Stimulated activated CD8-positive, alpha-beta memory T cell treated with anti-CD3 and anti-CD28 coated beads, Interleukin-7, amount 100 ng/mL, for 48 hours (primary cell): ENCODE data around the gene ADCY7.
"Not testable (repeated sequence)": the region's sequence is repeated elsewhere in the genome, so short reads cannot be mapped to it uniquely, and the experiment has no call there.

Experiments
- DNase-seq, 2 donors: peaks; one replicate each; pipeline ENCODE4 v3.0.0-alpha.2; 2020; ENCODE audit warnings: low read depth in 1 of 2; ENCODE audit errors: extremely low read depth in 1 of 2

ADCY7 gene

DNA sequence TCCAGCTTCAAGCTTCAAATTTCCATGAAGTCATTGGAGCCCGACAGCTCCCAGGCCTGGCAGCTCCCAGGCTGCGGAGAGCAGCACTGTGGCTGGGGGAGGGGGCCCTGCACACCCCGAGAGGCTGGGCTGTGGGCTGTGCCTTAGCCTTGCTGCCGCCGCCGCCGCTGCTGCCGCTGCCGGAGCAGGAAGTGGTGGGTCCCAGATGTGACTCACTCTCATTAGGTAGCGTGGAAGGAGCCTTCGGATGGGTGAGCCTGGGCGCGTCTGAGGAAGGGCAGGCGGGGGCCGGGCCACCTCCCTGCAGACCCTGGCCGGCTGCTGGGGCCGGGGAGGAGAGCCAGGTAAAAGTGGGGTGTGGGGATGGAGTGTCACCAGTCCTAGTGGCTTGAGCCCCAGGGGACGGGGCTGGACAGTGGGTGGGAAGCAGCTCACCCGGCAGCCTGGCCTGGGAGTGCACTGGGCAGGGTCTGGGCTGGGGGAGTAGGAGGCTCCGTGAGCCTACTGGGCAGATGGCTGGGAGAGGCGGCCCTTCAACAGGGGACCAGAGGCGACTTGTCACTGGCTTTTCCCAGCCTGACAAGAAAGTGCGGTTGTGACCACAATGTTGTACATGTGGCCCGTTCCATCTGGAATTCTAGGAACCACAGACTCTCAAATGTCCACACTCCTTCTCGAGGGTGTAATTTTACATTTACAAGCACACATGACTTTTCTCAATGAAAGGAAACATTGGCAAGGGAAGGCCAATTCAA lies at the start of gene ADCY7:
TSS of gene ADCY7 (plus strand) at position 215 of the 755 bp plus-strand sequence. CDS start 21,629 bp downstream, outside the sequence.
- DNase-seq: peak; percentile 71 to 82

DNA sequence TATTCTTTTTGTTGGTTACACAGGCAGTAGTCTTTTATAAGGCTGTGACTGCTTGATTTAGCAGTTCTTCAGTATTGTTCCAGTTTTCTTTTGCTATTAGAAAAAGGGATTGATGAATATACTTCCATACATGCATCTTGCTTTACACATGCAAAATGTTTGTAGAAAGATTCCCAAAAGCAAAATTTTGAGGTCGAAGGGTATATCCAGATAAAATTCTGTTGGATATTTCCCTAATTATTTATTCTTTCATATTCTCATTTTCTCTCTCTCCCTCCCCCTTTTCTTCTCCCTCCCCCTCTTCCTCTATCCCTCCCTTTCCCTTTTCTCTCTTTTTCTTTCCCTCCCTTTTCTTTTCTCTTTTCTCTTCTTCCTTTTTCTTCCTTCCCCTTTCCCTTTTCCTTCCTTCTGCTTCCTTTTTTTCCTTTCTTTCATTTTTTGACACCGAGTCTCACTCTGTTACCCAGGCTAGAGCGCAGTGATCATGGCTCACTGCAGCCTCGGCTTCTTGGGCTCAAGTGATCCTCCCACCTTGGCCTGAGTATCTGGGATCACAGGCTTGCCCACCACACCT lies 46.9 kb upstream of the ADCY7 start:
- no peak for DNase-seq

DNA sequence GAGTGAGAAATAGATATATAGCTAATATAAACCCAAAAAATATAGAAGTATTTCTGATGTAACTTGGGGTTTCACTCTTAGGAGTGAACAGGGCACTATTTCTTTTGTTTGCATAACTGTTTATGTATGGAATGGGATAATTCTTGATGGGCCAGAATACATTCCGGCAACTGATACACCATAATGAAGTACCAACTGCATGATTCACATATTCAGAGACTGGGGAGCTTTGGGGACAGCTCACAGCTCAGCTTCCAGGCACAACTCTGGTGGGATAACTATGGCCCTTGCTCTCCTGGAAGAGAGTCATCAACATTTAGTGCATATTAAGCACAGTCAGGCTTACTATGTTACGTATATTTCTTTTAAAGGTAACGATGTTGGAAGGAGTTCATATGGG lies 42.1 kb upstream of the ADCY7 start:
- no peak for DNase-seq

DNA sequence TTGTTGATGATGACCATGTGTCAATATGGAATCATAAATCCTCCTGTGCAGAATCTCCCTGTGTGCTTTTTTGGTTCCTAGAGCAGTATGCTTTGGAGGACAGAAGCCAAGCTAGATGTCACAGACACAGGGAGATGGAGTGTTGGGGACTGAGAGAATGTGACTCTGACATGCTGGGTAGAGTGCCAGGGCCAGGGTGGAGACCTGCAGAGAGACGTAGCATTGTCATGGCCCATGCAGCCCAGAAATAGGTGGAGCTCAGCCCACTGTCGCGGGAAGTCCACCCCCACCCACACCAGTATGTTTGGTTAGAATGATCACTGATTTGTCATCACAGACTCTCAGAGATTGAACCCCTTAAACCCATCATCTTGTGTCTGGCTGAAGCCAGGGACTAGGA lies 39.2 kb upstream of the ADCY7 start:
- DNase-seq: no peak

DNA sequence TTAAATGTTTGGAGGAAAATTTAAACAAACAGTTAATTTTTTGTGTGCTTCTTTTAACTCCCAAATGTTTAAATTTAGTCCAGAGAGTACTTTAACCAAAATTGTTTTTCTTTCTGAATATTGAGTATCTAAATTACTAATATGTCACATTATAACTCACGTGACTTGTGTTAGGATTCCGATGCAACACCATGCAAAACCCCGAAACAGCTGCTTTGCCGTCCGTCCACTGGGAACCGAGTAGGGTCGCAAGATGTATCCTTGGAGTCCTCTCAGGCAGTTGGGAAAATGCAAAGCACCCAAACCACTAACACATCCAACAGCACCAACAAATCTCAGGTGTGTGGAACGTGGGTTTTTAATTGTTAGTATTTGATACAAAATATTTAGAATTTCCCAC lies 38.7 kb upstream of the ADCY7 start:
- DNase-seq: no peak

DNA sequence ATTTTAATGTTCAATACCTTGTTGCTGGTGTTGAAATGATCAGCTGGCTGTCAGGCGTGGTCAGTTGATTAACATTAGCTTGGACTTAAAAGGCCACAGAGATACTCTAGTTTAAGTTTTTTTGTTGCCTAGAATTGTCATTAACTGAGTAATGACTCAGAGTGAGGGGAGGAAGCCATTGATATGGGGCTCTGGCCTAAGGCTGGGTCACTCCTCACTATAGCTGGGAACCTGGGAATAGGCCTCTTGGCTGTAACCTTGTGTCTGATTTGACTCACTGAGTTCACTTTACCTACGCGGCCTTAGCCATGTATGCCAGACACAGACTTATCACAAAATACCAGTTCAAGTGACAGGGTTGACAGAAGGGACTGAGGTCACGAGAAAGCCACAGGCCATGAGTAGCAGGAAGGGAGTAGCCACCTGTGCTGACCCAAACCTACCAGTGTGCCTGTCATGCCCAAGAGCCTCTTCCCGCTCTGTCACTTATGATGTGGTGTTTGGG lies 37.9 kb upstream of the ADCY7 start:
- DNase-seq: peak in 1 of 2 donors; percentile 32

DNA sequence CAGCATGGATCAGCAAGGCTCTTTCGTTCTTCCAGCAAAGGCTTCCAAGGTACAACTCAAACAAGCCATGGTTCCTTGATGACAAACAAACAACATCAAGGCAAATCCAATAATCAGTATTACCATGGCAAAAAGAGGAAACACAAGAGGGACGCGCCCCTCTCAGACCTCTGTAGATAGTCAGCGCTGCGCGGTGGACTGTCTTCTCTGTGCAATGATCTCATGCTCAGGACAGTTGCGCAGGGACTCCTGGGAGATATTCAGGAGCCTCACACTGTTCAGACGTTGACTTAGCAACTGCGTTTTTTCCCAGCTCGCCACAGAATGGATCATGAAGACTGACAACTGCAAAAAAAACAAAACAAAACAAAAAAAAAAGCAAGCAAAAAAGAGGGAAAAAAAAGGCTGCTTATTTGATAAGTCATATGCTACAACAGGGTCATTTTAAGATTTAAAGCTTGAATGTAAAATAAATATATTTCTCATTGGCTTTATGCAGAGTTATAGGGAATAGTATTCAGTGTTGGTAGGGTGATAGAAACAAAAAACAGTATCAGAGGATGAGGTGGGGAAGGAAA lies 37.1 kb upstream of the ADCY7 start:
- DNase-seq: no peak

DNA sequence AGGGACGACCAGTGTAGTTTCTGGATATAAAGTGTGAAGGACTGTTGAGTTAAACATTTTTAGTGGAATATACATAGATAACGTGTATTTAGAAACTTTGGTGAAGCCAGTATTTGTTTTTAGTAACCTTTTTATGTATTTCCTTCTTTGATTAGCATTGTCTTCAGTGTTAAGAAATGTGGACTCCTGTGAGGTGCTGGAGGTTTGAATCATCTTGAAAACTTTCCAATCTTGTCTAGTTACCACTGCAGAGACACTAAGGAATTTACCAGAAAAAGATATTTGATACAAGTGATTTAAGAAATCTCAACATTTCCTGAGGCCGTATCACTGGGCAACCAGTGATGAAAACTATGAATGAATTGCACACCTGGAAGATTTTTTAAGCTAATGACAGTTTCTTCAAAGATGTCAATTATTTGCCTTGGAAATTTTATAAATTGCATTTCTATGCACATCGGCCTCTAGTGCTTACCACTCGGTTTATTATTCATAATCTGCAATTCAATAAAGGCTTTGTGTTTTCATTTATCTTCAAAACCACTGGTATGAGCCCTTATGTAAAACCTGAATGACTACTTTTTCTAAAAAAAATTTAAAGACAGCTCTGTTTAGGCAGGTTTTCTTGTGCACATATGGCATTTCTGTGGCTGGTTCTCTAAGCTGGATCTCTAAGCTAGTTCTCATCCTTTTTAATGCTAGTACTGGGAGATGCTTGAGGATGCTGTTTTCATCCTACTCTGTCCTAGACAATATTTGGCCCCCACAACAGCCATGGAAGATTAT lies 31.4 kb upstream of the ADCY7 start:
- DNase-seq: no peak

DNA sequence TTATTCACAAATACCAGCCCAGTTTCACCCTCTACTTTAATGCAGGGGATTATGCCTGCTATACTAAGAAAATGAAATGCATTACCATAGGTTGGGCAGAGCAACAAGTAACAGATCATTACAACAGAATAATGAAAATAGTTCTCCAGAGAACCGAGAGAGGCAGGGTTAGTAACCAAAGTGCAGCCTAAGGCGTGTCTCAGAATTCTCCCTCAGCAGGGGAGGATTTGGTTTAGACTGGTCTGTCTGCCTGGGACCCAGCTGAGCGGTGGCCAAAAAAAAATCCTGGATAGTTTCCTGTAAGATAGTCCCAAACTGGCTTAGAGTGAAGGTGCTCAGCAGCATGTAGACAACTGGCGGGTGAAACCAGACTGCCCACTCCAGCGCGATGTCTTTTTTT lies 30.8 kb upstream of the ADCY7 start:
- no peak for DNase-seq

DNA sequence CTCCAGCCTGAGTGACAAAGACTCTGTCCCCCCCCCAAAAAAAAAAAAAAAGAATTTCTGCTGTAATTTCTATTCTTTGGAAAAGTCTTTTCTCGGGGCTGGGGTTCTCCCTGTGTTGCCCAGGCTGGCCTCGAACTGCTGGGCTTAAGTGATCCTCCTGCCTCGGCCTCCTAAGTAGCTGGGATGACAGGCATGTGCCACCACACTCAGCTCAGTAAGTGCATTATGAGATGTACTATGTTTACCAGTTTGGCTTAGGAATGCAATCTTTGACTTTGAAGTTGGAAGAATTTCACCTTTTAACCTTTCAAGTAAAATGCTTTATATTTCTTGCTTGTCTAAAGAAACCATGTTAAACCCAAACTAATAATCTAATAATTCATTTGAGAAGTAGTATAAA lies 28.0 kb upstream of the ADCY7 start:
- no peak for DNase-seq

DNA sequence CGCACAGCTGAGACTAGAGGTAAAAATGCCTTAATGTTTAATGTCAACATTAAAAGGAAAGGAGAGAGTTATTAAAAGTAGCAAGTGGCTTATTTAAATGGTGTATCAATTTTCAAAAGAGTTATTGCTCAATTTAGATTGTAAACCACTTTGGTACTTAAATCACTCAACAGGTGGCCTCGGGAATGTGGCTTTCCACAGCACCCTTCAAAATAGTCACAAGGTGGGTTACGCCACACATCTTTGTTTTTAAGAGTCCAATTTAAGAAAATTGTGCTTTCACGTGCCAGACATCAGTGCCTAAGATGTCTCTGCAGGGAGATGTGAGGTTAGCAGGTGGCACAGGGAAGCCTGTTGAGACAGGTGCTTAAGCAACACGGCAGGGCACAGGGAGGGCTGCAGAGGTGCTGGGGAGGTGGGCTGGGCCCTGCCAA lies 27.5 kb upstream of the ADCY7 start:
- no peak for DNase-seq

DNA sequence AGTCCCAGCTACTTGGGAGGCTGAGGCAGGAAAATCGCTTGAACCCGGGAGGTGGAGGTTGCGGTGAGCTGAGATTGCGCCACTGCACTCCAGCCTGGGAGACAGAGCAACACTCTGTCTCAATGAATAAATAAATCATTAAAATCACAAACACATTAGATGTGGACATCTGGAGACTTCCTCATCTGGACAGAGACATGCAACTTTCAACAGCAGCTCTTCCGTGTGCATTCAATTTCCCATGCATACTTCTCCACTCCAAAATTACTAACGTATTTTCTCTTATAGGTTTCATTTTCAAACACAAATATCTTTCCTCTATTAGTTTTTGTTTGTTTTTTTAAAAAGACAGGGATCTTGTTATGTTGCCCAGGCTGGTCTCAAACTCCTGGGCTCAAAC lies 23.3 kb upstream of the ADCY7 start:
- not testable (repeated sequence) for DNase-seq

DNA sequence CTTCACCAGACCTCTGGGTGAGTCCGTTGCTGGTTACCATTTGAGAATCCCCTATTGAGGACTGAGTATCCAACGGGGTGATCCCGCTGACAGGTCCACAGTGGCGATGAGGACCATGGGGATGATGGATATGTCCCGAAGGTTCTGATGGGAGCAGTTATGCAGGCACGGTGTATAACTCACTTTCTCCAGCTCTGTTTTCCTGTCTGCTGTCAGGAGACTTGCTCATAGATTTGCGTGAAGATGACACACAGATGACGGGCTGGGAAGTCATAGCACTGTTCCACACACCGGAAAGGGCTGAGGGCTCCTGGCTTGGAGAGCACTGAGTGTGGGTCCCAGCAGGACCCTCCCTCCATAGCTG lies 22.2 kb upstream of the ADCY7 start:
- DNase-seq: no peak

DNA sequence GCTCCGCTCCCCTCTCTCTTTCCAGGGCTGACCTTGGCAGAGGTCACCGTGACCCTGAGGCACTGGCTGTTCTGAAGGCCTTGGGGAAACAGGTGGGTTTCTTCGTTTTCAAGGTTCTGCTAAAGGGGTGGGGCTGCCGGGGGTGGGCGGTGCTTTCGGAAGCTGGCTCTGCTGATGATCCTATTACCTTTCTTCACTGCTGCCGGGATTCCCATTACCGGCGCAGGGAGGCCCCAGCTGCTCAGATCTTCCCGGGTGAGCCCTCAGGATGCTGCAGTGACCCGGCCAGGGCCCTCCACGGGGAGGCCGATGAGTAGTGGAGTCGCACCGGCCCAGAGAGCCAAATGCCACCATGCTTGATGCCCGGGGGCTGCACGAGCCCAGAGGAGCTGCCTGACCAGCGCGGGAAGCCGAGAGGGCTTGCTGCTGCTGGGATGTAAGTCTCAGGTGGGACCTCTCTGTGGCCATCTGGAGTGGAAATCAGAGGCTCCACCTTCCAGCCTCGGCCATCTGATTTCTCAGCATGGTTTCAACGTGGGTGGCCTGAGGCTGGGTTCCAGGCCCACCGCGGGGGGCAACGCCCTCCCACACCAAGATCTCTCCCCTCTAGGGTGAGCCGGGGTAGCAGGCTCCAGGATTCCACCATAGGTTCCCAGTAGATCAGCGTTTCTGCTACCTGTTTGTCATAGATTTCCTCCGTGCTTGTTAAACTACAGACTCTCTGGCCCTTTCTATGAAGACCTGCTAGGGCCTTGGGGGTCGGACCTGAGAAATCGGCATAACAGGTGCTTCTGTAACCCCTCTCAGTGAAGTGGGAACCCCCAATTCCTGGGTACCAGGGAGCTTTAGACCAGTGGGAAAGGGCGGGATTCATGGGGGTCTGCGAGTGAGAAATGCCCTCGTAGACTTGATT lies 21.6 kb upstream of the ADCY7 start:
- DNase-seq: no peak

DNA sequence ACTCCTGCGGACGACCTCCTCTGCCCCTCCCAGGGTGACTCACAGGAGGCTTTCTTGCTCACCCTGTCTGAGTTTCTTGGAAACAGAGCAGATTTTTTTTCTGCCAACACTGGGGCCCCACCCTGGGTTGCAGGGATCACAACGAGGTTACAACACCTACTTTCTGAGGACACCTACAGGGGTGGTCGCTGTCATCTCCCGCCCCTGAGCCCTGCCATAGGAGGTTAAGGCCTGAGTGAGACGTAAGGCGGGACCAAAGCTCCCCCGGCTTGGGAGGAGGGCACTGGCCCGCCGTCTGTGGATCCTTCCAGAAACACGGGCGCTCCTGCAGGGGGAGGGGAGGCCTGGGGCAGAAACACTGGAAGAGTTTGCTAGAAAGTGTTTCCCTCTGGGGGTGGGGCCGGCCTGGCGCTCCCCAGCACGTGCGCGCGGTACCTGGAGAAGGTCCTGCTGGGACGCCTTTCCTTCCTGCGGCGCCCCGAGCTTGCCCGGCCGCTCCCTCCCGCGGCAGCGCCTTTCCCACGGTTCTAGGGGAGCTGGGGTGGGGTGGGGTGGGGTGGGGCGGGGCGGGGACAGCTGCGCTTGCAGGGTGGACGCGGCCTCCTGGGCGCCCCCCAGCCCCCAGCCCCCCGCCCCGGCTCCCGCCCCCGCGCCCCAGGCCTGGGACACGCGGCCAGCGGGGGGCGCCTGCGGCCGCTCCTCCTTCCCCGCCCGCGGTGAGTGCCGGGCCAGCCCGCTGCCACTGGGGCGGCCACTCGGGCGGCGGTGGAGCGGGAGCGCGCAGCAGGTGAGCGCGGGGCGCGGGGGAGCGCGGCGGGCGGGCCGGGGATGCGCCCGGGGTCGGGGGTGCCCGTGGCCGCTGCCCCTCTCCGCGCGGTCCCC lies 20.7 kb upstream of the ADCY7 start:
- peak; percentile 53 to 84 for DNase-seq

DNA sequence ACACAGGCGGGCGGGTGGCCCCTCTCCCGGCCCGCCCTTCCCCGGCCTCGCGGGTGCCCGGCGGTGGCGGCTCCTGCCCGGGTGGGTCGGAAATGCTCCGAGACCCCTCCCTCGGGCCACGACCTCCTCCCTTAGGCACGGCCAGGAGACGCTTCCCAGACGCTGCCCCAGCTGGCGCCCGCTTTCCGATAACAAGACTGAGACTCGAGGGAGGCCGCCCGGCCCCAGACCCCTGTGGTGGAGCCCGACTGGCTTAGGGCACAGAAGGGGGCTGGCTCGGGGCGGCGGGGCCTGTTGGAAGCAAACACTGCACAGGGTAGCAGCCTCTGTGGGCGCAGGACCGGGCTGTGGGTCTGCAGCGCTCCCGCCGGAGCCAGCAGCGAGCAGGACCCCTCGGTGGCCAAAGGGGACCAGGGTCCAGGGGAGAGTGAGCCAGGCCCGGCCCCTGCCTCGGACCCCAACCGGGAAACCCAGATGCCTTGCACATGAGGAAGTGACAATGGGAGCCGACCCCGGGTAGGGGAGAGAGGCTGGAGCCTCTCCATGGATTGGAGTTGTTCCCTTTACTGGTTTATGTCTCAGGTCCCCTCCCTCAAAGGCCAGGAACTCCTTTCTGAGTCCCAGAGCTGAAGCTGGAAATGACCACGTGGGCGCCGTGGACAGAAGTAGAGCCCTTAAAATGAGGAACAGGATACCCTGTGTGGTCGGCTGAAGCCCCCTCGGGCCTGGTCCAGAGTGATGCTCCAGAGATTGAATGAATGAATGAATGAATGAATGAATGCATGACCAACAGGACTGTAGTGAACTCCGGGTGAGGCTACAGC lies 19.8 kb upstream of the ADCY7 start:
- DNase-seq: no peak

DNA sequence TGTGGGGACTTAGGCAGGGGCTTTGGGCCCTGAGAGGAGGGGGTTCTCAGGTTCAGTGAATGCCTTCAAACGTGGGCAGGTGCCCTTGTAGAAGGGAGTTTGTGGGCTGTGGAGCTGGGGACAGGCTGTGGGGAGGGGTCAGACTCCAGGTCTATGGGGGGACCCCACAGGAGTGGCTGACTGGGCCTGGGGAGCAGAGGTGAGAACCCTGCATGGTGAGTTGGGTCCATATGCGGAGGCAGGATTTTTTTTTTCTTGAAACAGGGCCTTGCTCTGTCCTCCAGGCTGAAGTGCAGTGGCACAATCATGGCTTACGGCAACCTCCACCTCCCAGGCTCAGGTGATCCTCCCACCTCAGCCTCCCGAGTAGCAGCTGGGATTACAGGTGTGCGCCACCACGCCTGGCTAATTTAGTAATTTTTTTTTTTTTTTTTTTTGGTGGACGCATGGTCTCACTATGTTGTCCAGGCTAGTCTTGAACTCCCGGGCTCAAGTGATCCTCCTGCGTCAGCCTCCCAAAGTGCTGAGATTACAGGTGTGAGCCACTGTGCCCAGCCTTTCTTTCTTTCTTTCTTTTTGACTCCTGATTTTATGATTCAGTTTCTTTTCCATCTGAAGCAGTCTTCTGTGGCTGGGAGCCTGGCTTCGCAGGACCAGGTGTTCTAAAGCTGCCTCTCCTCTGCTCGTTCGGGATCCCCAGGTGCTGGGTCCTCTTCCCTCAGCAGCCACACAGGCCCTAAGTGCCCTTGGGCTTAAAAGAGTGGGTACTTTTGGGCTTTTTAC lies 19.0 kb upstream of the ADCY7 start:
- DNase-seq: no peak
